ENCODE results near the gene CLBA1. TPM values are rescaled to one million over a fixed set of nuclear protein-coding genes. Genes with fewer than 3 reads are reported as not detected.
A peak's percentile ranks its signal among the peaks of the same experiment; 100 is the strongest.
"Not testable (repeated sequence)": the region's sequence is repeated elsewhere in the genome, so short reads cannot be mapped to it uniquely, and the experiment has no call there.

Gene CLBA1
- total and polyA plus RNA-seq, 3 experiments from 2014 or later: 0.32 to 3.9 (median 3.8) TPM

- no peaks in the 10 kb centered on the region for H3K4me1 ChIP-seq (ENCODE audit: insufficient read depth, low read length)
- no peaks in the 10 kb centered on the region for H3K9me3 ChIP-seq (ENCODE audit: low read length)
- Mint-ChIP-seq H3K27me3 (peaks cover 4 to 27% of the 10 kb centered on the region in 2 donors), H3K27ac (no peak overlapping the region), H3K4me3 (no peak overlapping the region), H3K4me1 (peaks cover 0 to under 1% (median 0%) of the 10 kb centered on the region in 3 donors), H3K9me3 (no peaks in the 10 kb centered on the region), H3K36me3 (no peaks in the 10 kb centered on the region)
- no peak for DNase-seq
- no peaks in the 10 kb centered on the region for H3K27me3 ChIP-seq (ENCODE audit: insufficient read depth, low read length, poor library complexity, severe bottlenecking)
- ChIA-PET POLR2A (no interaction called here), CTCF (no interaction called here)
- H3K36me3 ChIP-seq (ENCODE audit: insufficient read depth, low read length): no peaks in the 10 kb centered on the region
- no peak overlapping the region for H3K27ac ChIP-seq (ENCODE audit: low read depth, low read length)
- H3K4me3 ChIP-seq (ENCODE audit: low read length): no peak overlapping the region
Measured at GRCh38 chr14:104939666-104940410, 45.8 kb upstream of the CLBA1 start.

- H3K27ac Mint-ChIP-seq: peak overlapping the region in 1 of 8 donors; percentile 38
- Histone ChIP-seq H3K4me1 (ENCODE audit: insufficient read depth, low read length) (no peaks in the 10 kb centered on the region), H3K36me3 (ENCODE audit: insufficient read depth, low read length) (no peaks in the 10 kb centered on the region), H3K4me3 (ENCODE audit: low read length) (no peak overlapping the region), H3K27me3 (ENCODE audit: insufficient read depth, low read length, poor library complexity, severe bottlenecking) (no peaks in the 10 kb centered on the region), H3K9me3 (ENCODE audit: low read length) (no peaks in the 10 kb centered on the region), H3K27ac (ENCODE audit: low read depth, low read length) (no peak overlapping the region)
- CTCF ChIA-PET: no interaction called here
- H3K4me1 Mint-ChIP-seq: no peaks in the 10 kb centered on the region
- H3K36me3 Mint-ChIP-seq: no peaks in the 10 kb centered on the region
- peaks cover 4 to 23% of the 10 kb centered on the region in 2 donors for H3K27me3 Mint-ChIP-seq
- no peak overlapping the region for H3K4me3 Mint-ChIP-seq
- POLR2A ChIA-PET: interaction anchor here (0.6 kb wide), 1 partner anchor 11 kb away, joined by 4 read pairs; no protein-coding TSS in a partner anchor
- H3K9me3 Mint-ChIP-seq: no peaks in the 10 kb centered on the region
- no peak for DNase-seq
Measured at GRCh38 chr14:104940526-104941150, 45.0 kb upstream of the CLBA1 start.

GRCh38 chr14:104941508-104942365 lies 43.9 kb upstream of the CLBA1 start:
- Histone ChIP-seq H3K27ac (ENCODE audit: low read depth, low read length) (no peak overlapping the region), H3K27me3 (ENCODE audit: insufficient read depth, low read length, poor library complexity, severe bottlenecking) (no peaks in the 10 kb centered on the region), H3K4me3 (ENCODE audit: low read length) (no peak overlapping the region), H3K4me1 (ENCODE audit: insufficient read depth, low read length) (no peaks in the 10 kb centered on the region), H3K36me3 (ENCODE audit: insufficient read depth, low read length) (no peaks in the 10 kb centered on the region), H3K9me3 (ENCODE audit: low read length) (no peaks in the 10 kb centered on the region)
- ChIA-PET POLR2A (interaction anchor here (0.6 kb wide), 1 partner anchor 13 kb away, joined by 4 read pairs; no protein-coding TSS in a partner anchor), CTCF (no interaction called here)
- DNase-seq: no peak
- Mint-ChIP-seq H3K27me3 (peaks cover 4 to 23% of the 10 kb centered on the region in 2 donors), H3K4me1 (no peaks in the 10 kb centered on the region), H3K36me3 (no peaks in the 10 kb centered on the region), H3K27ac (no peak overlapping the region), H3K4me3 (no peak overlapping the region), H3K9me3 (no peaks in the 10 kb centered on the region)

- CTCF ChIA-PET: no interaction called here
Measured at GRCh38 chr14:104942586-104942985, 43.0 kb upstream of the CLBA1 start.

GRCh38 chr14:104943216-104944015 lies 42.2 kb upstream of the CLBA1 start:
- H3K36me3 Mint-ChIP-seq; H3K4me3 Mint-ChIP-seq; H3K27me3 Mint-ChIP-seq; H3K4me1 Mint-ChIP-seq; H3K27ac ChIP-seq (ENCODE audit: low read depth, low read length); CTCF ChIA-PET; H3K27me3 ChIP-seq (ENCODE audit: insufficient read depth, low read length, poor library complexity, severe bottlenecking); H3K4me1 ChIP-seq (ENCODE audit: insufficient read depth, low read length); H3K4me3 ChIP-seq (ENCODE audit: low read length); H3K36me3 ChIP-seq (ENCODE audit: insufficient read depth, low read length); POLR2A ChIA-PET; H3K9me3 Mint-ChIP-seq; H3K27ac Mint-ChIP-seq; H3K9me3 ChIP-seq (ENCODE audit: low read length): not testable (repeated sequence)
- DNase-seq: peak in 1 of 5 donors; percentile 44

More at GRCh38 chr14:104942586-104942985, 43.0 kb upstream of the CLBA1 start:
- no peaks in the 10 kb centered on the region for H3K36me3 ChIP-seq (ENCODE audit: insufficient read depth, low read length)
- no peak overlapping the region for H3K27ac Mint-ChIP-seq
- no peak overlapping the region for H3K27ac ChIP-seq (ENCODE audit: low read depth, low read length)
- H3K36me3 Mint-ChIP-seq: no peaks in the 10 kb centered on the region
- no peak overlapping the region for H3K4me3 Mint-ChIP-seq
- no peak overlapping the region for H3K4me3 ChIP-seq (ENCODE audit: low read length)
- no peaks in the 10 kb centered on the region for H3K9me3 ChIP-seq (ENCODE audit: low read length)
- POLR2A ChIA-PET: no interaction called here
- DNase-seq: no peak
- no peaks in the 10 kb centered on the region for H3K4me1 Mint-ChIP-seq
- no peaks in the 10 kb centered on the region for H3K4me1 ChIP-seq (ENCODE audit: insufficient read depth, low read length)
- H3K27me3 Mint-ChIP-seq: peaks cover 4 to 16% of the 10 kb centered on the region in 2 donors
- no peaks in the 10 kb centered on the region for H3K27me3 ChIP-seq (ENCODE audit: insufficient read depth, low read length, poor library complexity, severe bottlenecking)
- H3K9me3 Mint-ChIP-seq: no peaks in the 10 kb centered on the region

GRCh38 chr14:104944016-104944308 lies 41.6 kb upstream of the CLBA1 start:
- H3K27ac ChIP-seq (ENCODE audit: low read depth, low read length); H3K27ac Mint-ChIP-seq; H3K4me3 ChIP-seq (ENCODE audit: low read length); H3K9me3 Mint-ChIP-seq; DNase-seq; POLR2A ChIA-PET; H3K4me1 ChIP-seq (ENCODE audit: insufficient read depth, low read length); H3K9me3 ChIP-seq (ENCODE audit: low read length); H3K4me3 Mint-ChIP-seq; H3K4me1 Mint-ChIP-seq; H3K36me3 Mint-ChIP-seq; H3K36me3 ChIP-seq (ENCODE audit: insufficient read depth, low read length); CTCF ChIA-PET; H3K27me3 ChIP-seq (ENCODE audit: insufficient read depth, low read length, poor library complexity, severe bottlenecking); H3K27me3 Mint-ChIP-seq: not testable (repeated sequence)

GRCh38 chr14:104944436-104945205 lies 41.0 kb upstream of the CLBA1 start:
- H3K4me3 Mint-ChIP-seq; H3K27me3 ChIP-seq (ENCODE audit: insufficient read depth, low read length, poor library complexity, severe bottlenecking); H3K4me1 ChIP-seq (ENCODE audit: insufficient read depth, low read length); CTCF ChIA-PET; H3K36me3 ChIP-seq (ENCODE audit: insufficient read depth, low read length); POLR2A ChIA-PET; H3K9me3 Mint-ChIP-seq; H3K4me1 Mint-ChIP-seq; H3K9me3 ChIP-seq (ENCODE audit: low read length); H3K4me3 ChIP-seq (ENCODE audit: low read length); H3K36me3 Mint-ChIP-seq; H3K27ac Mint-ChIP-seq; H3K27ac ChIP-seq (ENCODE audit: low read depth, low read length); H3K27me3 Mint-ChIP-seq: not testable (repeated sequence)
- peak in 1 of 5 donors; percentile 41 for DNase-seq
